Measurements from ENCODE around the gene GYG1.

The GYG1 gene

GRCh38 chr3:149061776-149062175 lies 70.4 kb downstream of the GYG1 start:
- intact Hi-C loops (cut with DNase I; ENCODE audit: low total_unique reads) = no loop called here
- no peak for DNase-seq
- Histone ChIP-seq H3K27ac (no peak overlapping the region), H3K36me3 (peaks cover 36 to 68% (median 63%) of the 10 kb centered on the region in 3 donors), H3K4me1 (no peaks in the 10 kb centered on the region), H3K9me3 (no peaks in the 10 kb centered on the region), H3K4me3 (no peak overlapping the region), H3K27me3 (no peaks in the 10 kb centered on the region)
- TF ChIP-seq CTCF (IDR thresholded peaks at IDR 0.05) = no peak

- TF ChIP-seq CTCF (IDR thresholded peaks at IDR 0.05) = no peak
- peaks cover 50 to 75% (median 74%) of the 10 kb centered on the region in 3 donors for H3K36me3 ChIP-seq
- intact Hi-C loops (cut with DNase I; ENCODE audit: low total_unique reads) = no loop called here
- no peaks in the 10 kb centered on the region for H3K9me3 ChIP-seq
- no peaks in the 10 kb centered on the region for H3K27me3 ChIP-seq
- H3K4me3 ChIP-seq = no peak overlapping the region
- H3K4me1 ChIP-seq = no peaks in the 10 kb centered on the region
- DNase-seq = no peak
- no peak overlapping the region for H3K27ac ChIP-seq
Observed at GRCh38 chr3:149067883-149068282, 76.5 kb downstream of the GYG1 start.
